Skeletal muscle satellite cell (primary cell): ENCODE results near the gene SERPINA4.
"Not testable (repeated sequence)": the region's sequence is repeated elsewhere in the genome, so short reads cannot be mapped to it uniquely, and the experiment has no call there.

ENCODE experiments used
- H3K27me3 ChIP-seq: 2 replicates; pipeline ENCODE4 v1.7.0; 2013; ENCODE audit warnings: low read length; ENCODE audit not compliant: control insufficient read depth, insufficient read depth
- H3K36me3 ChIP-seq: 2 replicates; pipeline ENCODE4 v1.7.0; 2013; ENCODE audit warnings: mild to moderate bottlenecking, control low read depth, low read length; ENCODE audit not compliant: insufficient read depth
- H3K4me1 ChIP-seq: 2 replicates; pipeline ENCODE4 v1.7.0; 2013; ENCODE audit warnings: low read length; ENCODE audit not compliant: control insufficient read depth, insufficient read depth
- H3K4me2 ChIP-seq: 2 replicates; pipeline ENCODE4 v1.7.0; 2013; ENCODE audit warnings: mild to moderate bottlenecking, low read length
- H3K4me3 ChIP-seq: 2 replicates; pipeline ENCODE4 v1.7.0; 2013; ENCODE audit warnings: low read length
- H3K9ac ChIP-seq: 2 replicates; pipeline ENCODE4 v1.7.0; 2013; ENCODE audit warnings: mild to moderate bottlenecking, low read depth, low read length, moderate library complexity
- H3K9me3 ChIP-seq: replicated peaks from 2 replicates; pipeline ENCODE4 v1.7.0; 2013; ENCODE audit warnings: mild to moderate bottlenecking, control low read depth, low read length

The SERPINA4 gene

GRCh38 chr14:94571395-94571794 lies 10.2 kb downstream of the SERPINA4 start:
- Histone ChIP-seq H3K27me3 (no peaks in the 10 kb centered on the region), H3K4me1 (peaks cover 22% of the 10 kb centered on the region), H3K9ac (no peak overlapping the region), H3K4me3 (no peak overlapping the region), H3K9me3 (no peaks in the 10 kb centered on the region), H3K36me3 (no peaks in the 10 kb centered on the region), H3K4me2 (peak overlapping the region; percentile 16)

GRCh38 chr14:94571950-94572349 lies 10.7 kb downstream of the SERPINA4 start:
- Histone ChIP-seq H3K4me3 (no peak overlapping the region), H3K4me2 (peak overlapping the region; percentile 16), H3K4me1 (peaks cover 24% of the 10 kb centered on the region), H3K9me3 (no peaks in the 10 kb centered on the region), H3K9ac (no peak overlapping the region), H3K27me3 (no peaks in the 10 kb centered on the region), H3K36me3 (no peaks in the 10 kb centered on the region)

DNA sequence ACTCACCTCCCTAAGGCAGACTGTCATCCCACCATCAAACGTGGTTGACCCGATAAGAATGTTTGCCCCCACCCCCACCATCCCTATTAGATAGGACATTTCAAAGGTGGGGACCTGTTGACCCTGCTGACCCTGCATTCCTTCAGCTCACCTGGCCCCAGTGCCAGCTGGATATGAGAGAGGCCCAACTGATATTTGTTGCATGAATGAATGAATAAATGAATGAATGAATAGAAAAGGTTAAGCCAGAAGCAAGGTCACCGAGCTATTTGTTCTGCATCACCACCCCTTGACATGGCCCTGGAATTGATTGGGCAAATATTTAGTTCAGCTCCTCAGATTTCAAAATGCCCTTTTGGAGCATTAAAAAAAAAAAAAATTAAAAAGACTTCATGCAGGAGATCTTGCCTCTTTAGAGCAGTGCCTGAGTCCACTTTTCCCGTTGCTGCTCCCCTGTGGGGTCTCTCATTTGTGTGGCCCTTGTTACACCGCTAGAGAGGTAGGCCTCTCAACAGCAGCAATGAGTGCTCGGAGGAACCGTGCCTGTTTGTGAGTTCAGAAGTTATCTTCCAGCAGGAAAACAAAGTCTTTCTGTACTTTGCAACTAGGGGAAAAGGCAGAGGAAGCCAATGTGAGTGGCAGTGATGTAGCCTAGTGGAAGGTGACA lies 11.5 kb downstream of the SERPINA4 start:
- Histone ChIP-seq H3K36me3 (no peaks in the 10 kb centered on the region), H3K4me3 (no peak overlapping the region), H3K9me3 (no peaks in the 10 kb centered on the region), H3K9ac (no peak overlapping the region), H3K27me3 (no peaks in the 10 kb centered on the region), H3K4me2 (no peak overlapping the region), H3K4me1 (peaks cover 24% of the 10 kb centered on the region)

GRCh38 chr14:94573475-94574277 lies 12.4 kb downstream of the SERPINA4 start:
- H3K27me3 ChIP-seq = no peaks in the 10 kb centered on the region
- no peak overlapping the region for H3K4me2 ChIP-seq
- peaks cover 24% of the 10 kb centered on the region for H3K4me1 ChIP-seq
- H3K9me3 ChIP-seq = no peaks in the 10 kb centered on the region
- H3K4me3 ChIP-seq = no peak overlapping the region
- no peaks in the 10 kb centered on the region for H3K36me3 ChIP-seq
- H3K9ac ChIP-seq = no peak overlapping the region

DNA sequence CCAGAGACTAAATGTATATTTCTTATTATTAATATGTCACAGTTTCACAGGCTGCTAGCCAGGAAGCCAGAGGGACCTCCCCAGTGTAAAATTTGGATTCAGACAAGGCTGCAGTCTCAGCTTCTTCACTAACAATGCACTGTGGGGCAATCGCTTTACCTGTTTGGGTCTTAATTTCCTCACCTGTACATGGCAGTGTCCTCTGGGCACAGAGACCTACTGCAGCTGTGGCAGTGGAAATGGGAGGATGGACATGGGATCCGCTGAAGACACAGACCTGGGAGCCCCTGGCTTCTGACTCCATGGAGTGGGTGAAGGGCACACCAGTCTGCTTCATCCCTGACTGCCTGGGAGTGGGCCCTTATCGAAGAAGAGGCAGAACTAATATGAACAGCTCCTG lies 13.1 kb downstream of the SERPINA4 start:
- H3K9me3 ChIP-seq = no peaks in the 10 kb centered on the region
- H3K9ac ChIP-seq = no peak overlapping the region
- H3K36me3 ChIP-seq = no peaks in the 10 kb centered on the region
- H3K4me1 ChIP-seq = peaks cover 24% of the 10 kb centered on the region
- no peaks in the 10 kb centered on the region for H3K27me3 ChIP-seq
- H3K4me3 ChIP-seq = no peak overlapping the region
- no peak overlapping the region for H3K4me2 ChIP-seq

DNA sequence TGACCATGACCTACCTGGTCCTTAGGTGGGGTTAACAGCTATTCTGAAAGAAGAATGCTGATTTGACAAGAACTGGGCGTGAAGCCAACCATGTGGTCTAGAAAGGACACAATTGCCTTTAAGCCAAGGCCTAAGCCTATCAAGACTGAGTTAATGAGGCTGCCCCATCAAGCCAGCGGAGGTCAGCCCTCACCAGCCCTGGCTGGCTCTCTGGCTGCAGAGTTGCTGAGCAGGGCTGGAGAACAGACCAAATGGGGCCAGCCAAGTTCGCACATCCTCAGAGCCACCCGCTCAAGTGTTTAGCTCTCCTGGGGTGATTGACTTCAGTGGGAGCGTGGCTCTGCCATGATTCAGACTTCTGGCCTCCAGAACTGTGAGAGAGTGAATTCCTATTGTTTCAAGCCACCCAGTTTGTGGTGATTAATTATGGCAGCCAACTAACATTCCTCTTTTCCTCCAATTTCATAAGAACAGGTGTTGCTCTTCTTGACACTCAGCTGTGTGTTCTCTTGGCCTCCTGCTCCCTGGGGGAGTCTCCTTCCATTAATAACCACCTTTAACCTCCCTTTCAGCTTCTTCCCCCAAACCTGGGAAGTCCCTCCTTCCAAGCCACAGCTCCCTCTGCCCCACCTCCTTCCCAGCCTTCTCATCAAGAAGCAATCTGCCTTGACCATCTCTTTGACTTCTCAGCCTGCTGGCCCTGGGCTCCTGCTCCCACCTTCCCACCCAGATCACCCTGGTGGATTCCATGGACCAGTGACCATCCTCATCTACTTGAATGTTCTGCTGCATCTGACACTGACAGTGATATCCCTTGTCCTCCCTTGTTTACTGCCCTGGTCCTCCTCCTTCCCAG lies 14.7 kb downstream of the SERPINA4 start:
- Histone ChIP-seq H3K4me2 (no peak overlapping the region), H3K4me3 (no peak overlapping the region), H3K4me1 (peaks cover 28% of the 10 kb centered on the region), H3K27me3 (no peaks in the 10 kb centered on the region), H3K9me3 (no peaks in the 10 kb centered on the region), H3K9ac (no peak overlapping the region), H3K36me3 (no peaks in the 10 kb centered on the region)

GRCh38 chr14:94577472-94577871 lies 16.2 kb downstream of the SERPINA4 start:
- H3K4me2 ChIP-seq, H3K36me3 ChIP-seq, H3K4me3 ChIP-seq: not testable (repeated sequence)

DNA sequence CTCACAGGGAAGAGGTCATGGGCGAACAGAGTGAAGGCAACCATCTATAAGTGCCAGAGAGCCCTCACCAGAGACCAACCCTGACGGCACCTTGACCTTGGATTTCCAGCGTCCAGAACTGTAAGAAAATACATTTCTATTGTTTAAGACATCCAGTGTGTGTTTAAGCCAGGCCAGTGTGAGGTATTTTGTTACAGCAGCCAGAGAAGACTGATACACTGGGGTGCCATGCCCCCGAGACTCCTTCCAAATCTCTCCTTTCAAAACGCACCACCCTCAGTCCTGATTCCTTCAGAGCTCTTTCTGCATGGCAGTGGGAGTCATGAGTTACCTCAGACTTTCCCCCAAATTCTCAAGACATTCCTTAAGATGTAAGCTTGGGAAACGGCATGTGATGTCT lies 17.5 kb downstream of the SERPINA4 start:
- Histone ChIP-seq H3K9me3 (no peaks in the 10 kb centered on the region), H3K4me1 (peaks cover 23% of the 10 kb centered on the region), H3K9ac (no peak overlapping the region), H3K36me3 (no peaks in the 10 kb centered on the region), H3K27me3 (no peaks in the 10 kb centered on the region), H3K4me3 (no peak overlapping the region), H3K4me2 (no peak overlapping the region)

More at GRCh38 chr14:94577472-94577871, 16.2 kb downstream of the SERPINA4 start:
- H3K9ac ChIP-seq, H3K9me3 ChIP-seq, H3K27me3 ChIP-seq: not testable (repeated sequence)
- peaks cover 23% of the 10 kb centered on the region for H3K4me1 ChIP-seq

GRCh38 chr14:94581127-94581999 lies 20.1 kb downstream of the SERPINA4 start, which contains the start of gene SERPINA5:
Gene SERPINA5 (plus strand): TSS chr14:94581426. CDS start chr14:94587363, 5,937 bp downstream.
- Histone ChIP-seq H3K36me3 (no peaks in the 10 kb centered on the region), H3K9ac (no peak within 1 kb of the TSS), H3K4me2 (peak within 1 kb of the TSS; percentile 60), H3K27me3 (no peaks in the 10 kb centered on the region), H3K4me1 (peaks cover 14% of the 10 kb centered on the region), H3K4me3 (peak within 1 kb of the TSS; percentile 21), H3K9me3 (no peaks in the 10 kb centered on the region)

GRCh38 chr14:94582199-94582750 lies 21.0 kb downstream of the SERPINA4 start:
- no peaks in the 10 kb centered on the region for H3K27me3 ChIP-seq
- peak overlapping the region; percentile 60 for H3K4me2 ChIP-seq
- no peak overlapping the region for H3K9ac ChIP-seq
- H3K4me3 ChIP-seq = no peak overlapping the region
- no peaks in the 10 kb centered on the region for H3K36me3 ChIP-seq
- H3K4me1 ChIP-seq = peaks cover 12% of the 10 kb centered on the region
- no peaks in the 10 kb centered on the region for H3K9me3 ChIP-seq
